Amniotic epithelial cell (primary cell): ENCODE data around the gene COL9A3.

Source experiments
- DNase-seq: peaks from one replicate; pipeline ENCODE4 v3.0.0-alpha.2; 2010; ENCODE audit warnings: low read depth

COL9A3 gene

DNA sequence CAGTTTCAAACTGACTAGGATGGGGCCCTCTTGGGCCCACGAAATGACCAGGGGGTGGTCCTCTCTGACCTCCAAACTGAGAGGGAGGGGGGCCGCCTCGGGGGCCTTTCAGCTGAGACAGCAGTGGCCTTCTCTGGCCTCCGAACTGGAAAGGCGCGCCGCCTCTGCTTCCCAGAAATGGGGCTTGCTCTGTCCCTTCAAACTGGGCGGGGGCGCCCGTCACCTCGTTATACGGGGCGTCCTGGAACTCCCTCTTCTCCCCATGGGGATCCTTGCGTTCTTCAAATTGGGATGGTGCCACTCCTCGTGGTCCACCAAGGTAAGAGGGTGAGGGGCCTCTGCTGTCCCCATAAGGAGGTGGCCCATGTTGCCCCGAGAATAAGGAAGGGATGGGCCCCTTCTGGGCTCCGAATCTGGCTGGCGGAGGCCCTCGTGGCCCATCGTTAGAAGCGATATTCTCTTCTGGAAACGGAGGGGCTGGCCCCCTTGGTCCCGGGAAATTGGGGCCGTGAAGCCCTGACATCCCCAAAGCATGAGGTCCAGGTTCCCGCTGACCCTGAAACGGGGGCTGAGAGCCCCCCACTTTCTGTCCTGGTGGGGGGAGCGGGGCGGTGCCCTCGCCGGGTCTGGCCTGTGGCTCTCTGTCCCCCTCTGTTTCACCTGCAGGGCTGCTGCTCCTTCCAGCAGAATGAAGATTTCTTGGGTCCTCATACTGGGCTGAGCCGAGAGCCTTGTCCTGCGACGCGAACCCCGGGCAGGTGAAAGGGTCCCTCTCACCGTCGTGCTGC lies 63.5 kb downstream of the COL9A3 start:
- no peak for DNase-seq

DNA sequence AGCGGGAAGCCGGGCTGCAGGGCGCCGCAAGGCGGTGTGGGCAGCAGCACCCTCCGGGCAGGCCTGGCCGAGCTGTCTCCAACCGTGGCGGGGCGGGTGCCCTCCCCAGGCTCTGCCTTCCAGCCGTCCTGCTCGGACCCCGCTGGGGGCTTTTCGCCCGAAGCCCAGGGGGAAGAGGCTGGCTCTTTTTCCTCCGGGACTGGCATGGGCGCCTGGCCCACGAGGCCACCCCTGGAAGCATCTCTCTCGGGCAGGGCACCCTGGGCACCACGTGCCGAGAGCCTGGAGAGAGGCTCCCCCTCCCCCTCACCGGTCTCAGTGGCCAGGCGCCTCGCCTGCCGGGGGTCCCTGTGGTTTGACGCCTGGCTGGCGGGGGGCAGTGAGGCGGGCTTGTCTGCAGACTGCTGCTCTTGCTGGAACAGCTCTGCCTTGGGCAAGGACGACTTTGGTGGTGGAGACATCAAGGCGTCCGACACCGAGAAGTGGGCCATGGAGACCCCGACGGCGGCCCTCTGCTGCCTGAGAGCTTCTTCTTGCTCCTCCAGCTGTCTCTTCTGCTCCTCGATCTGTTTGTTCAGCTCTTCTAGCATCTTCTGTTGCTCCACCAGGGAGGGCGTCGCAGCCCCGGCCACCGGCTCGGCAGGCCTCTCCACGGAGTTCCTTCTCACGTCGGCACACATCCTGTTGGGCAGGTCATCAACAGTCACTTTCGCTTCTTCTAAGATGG lies 64.2 kb downstream of the COL9A3 start:
- DNase-seq: no peak

DNA sequence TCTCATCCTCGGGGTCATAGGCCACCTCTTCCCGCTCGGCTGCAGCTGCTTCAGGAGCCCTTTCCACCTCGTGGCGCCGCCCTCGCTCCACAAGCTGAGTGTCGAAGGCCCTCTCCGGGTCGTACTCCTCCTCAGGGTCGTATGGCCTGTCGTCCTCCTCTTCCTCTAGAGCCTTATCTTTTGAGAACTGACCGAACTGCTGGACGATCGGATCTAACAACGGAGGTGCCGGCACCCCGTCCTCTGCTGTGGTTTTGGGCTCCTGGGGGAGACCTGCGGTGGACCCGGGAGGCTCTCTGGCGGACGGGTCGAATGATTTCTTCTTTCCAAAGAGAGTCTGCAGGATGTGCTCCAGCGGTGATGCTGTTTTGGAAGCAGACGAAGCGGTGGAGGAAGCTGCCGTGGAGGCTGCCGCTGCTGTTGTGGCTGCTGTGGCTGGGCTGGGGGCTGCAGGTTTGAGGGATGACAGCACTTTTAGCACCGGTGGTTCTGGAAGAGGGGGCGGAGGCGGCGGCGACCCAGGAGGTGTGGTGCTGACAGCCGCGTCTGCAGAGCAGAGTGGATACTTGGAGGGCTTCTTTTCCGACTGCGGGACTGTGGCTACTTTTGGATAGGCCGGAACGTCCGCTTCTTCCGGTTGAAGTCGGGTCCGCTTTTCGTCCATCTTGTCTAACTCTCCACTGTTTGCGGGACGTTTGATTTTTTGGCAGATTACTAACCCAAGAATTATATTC lies 65.0 kb downstream of the COL9A3 start:
- no peak for DNase-seq

DNA sequence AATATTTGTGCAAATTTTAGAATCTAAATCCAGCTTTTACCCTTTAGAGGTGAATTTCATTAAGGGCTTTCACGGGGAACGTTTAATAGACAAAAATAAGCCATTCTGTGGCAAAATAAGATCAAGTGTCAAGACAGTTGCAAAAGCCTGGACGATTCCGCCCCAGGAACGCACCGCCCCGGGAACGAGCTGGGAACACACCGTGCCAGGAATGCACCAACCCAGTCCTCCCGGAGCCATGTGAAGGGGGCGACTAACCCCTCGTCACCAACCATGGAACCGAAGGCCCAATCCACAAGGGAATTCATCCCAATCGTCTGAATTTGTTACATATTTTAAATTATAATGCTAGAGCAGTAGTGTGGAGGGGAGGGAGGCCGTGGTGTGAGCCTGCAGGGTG lies 65.6 kb downstream of the COL9A3 start:
- DNase-seq: no peak

DNA sequence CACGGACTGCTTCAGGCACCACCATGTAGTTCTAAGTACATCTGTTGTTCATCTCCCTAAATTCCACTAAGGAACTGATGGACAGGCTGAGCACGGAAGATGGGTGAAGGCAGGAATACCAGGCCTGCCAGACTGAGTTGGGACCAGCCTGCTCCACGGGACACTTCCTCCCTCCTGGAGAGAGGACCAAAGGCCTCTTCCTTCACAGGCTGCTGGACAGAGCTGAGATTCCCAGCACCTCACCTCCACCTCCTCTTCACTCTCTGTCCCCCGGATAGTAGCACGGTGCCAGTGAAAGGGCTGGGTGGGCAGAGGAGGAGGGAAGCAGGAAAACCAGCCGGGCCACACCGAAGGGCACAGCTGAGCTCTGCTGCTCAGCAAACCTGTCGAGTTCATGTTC lies 67.7 kb downstream of the COL9A3 start:
- no peak for DNase-seq

DNA sequence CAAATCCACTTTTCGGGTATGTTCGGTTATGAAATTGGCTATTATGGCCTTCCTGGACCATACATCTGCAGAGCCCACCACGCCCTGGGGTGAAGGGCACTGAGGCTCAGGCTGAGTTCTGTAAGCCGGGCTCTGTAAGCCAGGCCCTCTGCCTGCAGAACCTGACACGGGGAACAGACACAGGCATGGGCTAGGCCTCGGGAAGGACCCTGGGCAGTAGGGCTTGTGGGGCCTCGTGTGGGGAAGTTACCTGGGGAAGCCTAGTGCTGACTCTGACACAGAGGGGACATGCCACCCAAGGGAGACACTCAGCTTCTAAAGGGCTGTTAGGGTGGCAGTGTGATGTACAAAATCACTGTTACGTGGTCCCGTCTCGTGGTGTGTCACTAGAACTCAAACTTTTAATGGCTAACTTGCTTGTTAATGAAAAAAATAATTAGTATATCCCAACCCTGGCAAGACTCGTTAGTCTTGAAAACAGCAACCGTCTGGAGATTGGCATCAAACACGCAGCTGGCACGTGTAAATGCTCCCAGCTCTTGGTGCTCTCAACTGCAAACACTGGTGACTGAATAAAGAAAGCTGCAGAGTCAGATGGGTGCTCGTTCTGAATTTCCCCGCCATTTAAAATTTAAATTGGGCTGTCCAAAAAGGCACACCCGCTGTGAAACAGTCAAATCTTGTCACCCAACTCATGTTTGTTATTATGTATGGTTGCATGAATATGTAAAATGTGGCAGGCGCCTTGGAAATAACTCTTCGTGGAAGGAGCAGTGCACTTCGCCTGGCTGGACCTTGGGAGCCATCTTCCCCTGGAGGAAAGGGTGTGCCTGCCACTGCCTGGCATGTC lies 68.4 kb downstream of the COL9A3 start:
- no peak for DNase-seq

DNA sequence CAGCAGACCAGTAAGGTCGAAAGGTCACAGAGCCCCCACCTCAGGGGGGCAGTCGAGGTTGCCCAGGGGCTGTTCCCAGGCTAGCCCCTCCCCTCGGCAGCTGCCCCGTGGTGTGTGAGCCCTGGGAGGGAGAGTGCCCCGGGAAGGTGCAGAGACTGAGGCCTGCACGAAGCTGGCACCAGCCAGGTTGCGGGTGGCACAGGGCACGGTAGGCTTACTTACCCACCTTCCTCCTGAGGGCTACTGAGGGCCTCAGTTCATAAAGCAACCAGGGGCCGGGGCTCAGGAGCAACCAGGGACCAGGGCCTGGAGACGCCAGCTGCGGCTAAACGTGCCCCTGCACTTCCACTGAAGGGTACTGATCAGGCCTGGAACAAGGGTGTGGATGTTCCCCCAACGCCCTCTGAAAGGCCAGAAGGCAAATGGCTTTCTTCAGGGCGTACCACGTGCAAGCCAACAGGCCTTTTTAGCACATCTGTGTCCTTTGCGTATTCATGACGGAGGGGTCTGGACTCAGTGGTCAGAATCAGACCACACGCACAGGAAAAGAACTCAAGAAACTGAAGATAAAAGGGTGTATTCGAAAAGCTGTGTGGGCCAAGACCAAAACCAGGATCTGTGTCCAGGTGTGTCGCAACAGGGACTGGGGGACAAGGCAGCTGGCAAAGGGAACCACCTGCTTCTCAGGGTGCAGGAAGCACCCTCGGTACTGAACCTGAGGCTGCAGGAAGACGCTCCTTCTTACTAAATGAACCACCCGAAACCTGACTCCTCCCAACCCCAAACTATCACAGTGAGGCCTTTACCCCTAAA lies 69.3 kb downstream of the COL9A3 start:
- no peak for DNase-seq

DNA sequence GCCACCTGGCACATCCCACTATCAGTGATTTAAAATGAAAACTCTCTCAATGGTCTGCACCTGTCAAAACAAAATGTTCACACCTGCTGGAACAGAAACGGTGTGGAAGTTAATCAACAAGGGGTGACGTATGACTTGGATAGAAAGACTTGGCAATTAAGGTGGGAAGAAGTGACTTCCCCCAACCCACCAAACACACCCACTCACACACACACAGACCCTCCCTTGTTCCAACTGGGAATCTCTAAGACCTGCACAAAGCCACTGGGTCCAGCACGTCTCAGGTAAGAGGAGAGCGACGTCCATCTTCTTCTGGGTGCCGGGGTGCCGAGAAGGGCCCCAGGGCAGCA lies 69.8 kb downstream of the COL9A3 start:
- DNase-seq: no peak

DNA sequence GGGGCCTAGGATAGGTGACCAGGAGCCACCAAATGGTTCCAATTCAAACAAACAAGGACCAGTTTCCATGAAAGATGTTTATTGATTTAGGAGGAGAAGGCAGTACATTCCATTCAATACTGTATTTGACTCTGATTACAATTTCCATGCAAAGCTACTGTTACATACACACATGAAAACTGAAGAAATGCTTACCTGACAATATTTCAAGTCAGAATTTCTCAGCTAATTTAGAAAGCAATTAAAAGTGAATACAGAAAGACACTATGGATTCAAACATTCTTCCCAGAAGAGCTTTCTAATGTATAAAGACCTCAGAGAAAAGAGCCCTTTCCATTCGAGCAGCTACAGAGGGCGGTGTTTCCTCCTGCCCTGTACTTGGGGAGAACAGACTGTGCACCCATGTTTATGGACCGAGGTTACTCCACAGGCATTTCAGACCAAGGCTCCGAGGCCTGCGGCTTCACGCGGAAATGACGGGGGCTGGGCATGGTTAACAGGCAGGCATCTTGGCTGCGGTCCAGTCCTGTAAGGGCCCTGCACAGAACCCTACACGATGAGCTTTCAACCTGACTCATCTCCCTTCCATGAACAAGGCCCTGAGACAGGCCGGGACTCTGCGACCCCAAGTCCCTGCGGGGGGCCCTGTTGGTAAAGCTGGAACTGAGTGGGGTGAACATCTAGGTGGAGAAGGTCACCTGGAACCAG lies 70.5 kb downstream of the COL9A3 start:
- peak; percentile 98 for DNase-seq

DNA sequence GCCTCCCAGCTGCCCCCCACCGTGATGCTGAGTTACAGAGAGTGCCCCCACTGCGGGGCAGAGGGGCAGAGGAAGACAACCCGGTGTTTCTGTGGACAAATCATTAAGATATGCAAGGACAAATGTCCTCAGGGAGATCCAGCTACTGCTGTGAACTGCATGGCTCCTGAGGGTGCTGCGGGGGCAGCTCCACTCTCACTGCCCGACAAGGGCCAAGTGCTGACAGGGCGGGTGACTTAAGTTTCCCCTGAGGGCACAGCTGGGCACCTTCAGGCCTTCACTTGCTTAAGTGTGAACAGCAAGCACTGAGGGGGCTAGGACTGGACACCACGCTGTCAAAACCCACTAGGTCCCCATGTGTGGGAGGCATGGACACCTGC lies 71.0 kb downstream of the COL9A3 start:
- no peak for DNase-seq

DNA sequence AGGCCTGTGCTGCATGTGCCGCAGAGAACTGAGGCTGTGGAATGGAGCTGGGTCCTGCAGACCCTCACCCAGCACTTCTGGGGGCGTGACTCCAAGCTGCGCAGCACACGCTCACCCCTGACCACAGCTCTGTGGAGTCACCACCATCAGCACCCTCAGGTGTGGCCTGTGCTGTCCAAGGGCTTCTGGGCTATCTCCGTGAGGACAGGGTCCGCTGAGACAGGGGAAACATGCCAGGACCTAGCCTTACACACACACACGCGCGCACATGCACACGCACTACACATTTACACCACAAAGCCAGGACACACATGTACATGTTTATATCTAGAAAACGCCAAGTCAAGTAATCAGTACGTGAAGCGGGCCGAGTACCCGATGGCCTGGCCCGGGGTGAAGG lies 71.6 kb downstream of the COL9A3 start:
- DNase-seq: no peak

DNA sequence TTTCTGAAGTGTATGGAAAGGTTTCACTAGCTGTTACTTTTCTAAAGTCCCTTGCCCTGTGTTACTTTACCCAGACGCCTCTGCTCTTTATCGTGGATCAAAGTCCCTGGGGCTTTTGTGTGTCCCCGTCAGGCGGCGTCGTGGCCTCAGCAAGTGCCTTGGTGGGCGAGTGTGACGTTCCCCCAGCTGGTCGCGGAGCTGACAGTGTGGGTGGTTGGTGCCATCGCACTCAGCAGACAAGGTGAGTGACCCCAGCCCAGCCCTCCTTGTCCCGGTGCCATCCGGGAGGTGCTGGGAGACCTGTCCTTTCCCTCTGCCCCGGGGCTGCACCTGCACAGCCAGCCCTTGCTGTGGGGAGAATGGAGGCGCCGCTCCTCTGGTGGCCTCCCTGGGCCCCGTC lies 72.1 kb downstream of the COL9A3 start:
- DNase-seq: no peak

DNA sequence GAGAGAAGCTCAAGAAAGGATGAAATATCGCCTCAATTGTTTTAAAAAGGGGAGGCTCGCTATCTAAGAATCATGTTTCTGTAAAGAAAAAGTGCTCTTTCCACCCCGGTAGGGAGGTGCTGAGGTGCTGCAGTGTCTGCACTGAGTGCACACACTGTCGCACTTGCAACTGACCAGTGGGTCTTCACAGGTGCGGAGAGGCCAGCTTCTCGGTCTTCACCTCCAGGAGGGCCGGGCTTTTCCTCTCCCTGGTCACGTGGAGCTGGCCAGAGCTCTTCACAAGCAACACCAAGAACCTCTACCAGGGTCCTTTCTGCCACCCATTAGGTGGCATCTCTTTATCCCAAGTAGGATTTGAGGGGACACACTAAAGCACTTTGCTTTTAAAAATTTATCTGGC lies 72.6 kb downstream of the COL9A3 start:
- DNase-seq: no peak

DNA sequence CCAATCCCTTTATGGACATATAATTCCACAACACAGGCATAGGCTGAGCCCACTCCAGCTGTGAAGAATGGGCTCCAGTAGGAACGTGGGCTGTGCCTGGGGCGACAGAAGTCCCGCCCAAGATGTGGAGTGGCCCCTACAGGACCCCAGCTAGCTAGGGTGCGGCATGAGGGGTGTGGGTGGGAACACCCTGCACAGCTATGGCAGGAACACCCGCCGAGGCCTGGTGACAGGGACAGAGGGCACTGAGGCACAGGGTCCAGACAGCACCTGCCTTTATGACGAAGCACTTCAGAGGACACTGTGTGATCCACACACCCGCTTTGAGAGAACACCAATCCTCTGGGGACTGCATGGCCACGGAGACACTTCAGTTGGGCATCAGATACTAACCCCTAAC lies 73.0 kb downstream of the COL9A3 start:
- DNase-seq: no peak

DNA sequence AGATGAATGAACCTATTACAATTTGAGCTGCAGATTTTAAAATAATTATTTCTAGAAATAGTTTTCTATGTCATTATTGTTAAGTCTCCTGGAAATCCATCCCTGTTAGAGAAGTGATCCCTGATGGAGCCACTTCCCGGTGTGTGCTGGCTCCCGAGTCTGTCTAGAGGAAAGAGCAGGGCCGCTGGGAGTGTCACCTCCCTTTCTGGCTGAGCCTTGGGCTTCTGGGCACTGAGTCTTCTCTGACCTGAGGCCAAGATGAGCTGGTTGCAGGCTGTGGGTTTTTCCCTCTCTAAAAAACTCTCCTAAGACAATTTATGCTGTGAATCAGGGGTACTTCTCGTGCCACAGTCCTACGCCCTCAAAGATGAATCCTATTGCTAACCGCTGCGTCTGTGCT lies 73.6 kb downstream of the COL9A3 start:
- DNase-seq: no peak
